Endothelial cell of umbilical vein (primary cell): ENCODE results near the gene LRRC23.

Experiments used
- CTCF ChIP-seq, 2 donors: IDR thresholded peaks; 1 replicate in 1 of 2; 2 replicates in 1 of 2; pipeline ENCODE4 v1.5.1; 2011; ENCODE audit warnings: low read length in 2 of 2, mild to moderate bottlenecking in 2 of 2, moderate library complexity in 2 of 2, control low read depth in 1 of 2, inconsistent platforms in 1 of 2, low read depth in 1 of 2; ENCODE audit not compliant: insufficient read depth in 1 of 2; ENCODE audit errors: extremely low read depth in 1 of 2
- EZH2 ChIP-seq: IDR thresholded peaks from 2 replicates; pipeline ENCODE4 v1.6.1; 2012; ENCODE audit warnings: borderline replicate concordance, low read depth, mild to moderate bottlenecking, moderate library complexity, low read length, inconsistent platforms; ENCODE audit not compliant: severe bottlenecking
- GATA2 ChIP-seq: IDR thresholded peaks from 2 replicates; pipeline ENCODE4 v1.7.0; 2011; ENCODE audit warnings: low read depth, mild to moderate bottlenecking, moderate library complexity, mixed read lengths, low read length; ENCODE audit not compliant: insufficient read length, insufficient read depth
- JUN ChIP-seq: IDR thresholded peaks from 2 replicates; pipeline ENCODE4 v1.6.1; 2011; ENCODE audit warnings: borderline replicate concordance, low read depth; ENCODE audit not compliant: insufficient read length, insufficient read depth
- MAX ChIP-seq: IDR thresholded peaks from 2 replicates; pipeline ENCODE4 v1.6.1; 2011; ENCODE audit not compliant: insufficient read depth, insufficient read length
- MYC ChIP-seq: IDR thresholded peaks from one replicate; pipeline ENCODE4 v1.6.1; 2011; ENCODE audit warnings: mild to moderate bottlenecking, low read depth, low read length
- POLR2A ChIP-seq: IDR thresholded peaks from 2 replicates; pipeline ENCODE4 v1.6.1; 2012; ENCODE audit warnings: low read depth, mild to moderate bottlenecking, control low read depth, low read length
- POLR2AphosphoS5 ChIP-seq: IDR thresholded peaks from 2 replicates; pipeline ENCODE4 v1.6.1; 2012; ENCODE audit warnings: low read depth, mild to moderate bottlenecking, control low read depth, low read length, moderate library complexity; ENCODE audit not compliant: insufficient read depth

- TF ChIP-seq CTCF (IDR thresholded peaks at IDR 0.05; ENCODE audit: extremely low read depth in 1 of 2, insufficient read depth in 1 of 2, low read depth in 1 of 2, low read length in 2 of 2) (no peak), POLR2AphosphoS5 (peak; percentile 39), POLR2A (peak; percentile 38), EZH2 (no peak), MAX (no peak), MYC (no peak), JUN (no peak), GATA2 (no peak)
Observed at GRCh38 chr12:6871052-6871957, 33.3 kb upstream of the LRRC23 start.
